Frontal cortex (tissue), 4 donors: ENCODE results near the gene RCSD1. TPM values are rescaled to one million over a fixed set of nuclear protein-coding genes. Genes with fewer than 3 reads are reported as not detected.
"Not testable (repeated sequence)": the region's sequence is repeated elsewhere in the genome, so short reads cannot be mapped to it uniquely, and the experiment has no call there.

ENCODE experiments used
- DNase-seq, 2 donors: peaks; one replicate each; pipeline ENCODE4 v3.0.0; 2012; ENCODE audit warnings: low spot score in 2 of 2
- FAIRE-seq: peaks from 2 replicates; lab custom pipeline; 2012; peaks lifted over from hg19 to GRCh38; lab: Jason Lieb, UNC
- total RNA-seq: library from RNA; depleted of rRNA; stranded (reverse); fragments of >200 nt; gene quantifications from one replicate; pipeline ENCODE4 v1.2.3, GENCODE V29; 2014
- donor health status: control.
- donor health status: control.
- donor health status: control.

Gene RCSD1
- total RNA-seq = 4.5 TPM

DNA sequence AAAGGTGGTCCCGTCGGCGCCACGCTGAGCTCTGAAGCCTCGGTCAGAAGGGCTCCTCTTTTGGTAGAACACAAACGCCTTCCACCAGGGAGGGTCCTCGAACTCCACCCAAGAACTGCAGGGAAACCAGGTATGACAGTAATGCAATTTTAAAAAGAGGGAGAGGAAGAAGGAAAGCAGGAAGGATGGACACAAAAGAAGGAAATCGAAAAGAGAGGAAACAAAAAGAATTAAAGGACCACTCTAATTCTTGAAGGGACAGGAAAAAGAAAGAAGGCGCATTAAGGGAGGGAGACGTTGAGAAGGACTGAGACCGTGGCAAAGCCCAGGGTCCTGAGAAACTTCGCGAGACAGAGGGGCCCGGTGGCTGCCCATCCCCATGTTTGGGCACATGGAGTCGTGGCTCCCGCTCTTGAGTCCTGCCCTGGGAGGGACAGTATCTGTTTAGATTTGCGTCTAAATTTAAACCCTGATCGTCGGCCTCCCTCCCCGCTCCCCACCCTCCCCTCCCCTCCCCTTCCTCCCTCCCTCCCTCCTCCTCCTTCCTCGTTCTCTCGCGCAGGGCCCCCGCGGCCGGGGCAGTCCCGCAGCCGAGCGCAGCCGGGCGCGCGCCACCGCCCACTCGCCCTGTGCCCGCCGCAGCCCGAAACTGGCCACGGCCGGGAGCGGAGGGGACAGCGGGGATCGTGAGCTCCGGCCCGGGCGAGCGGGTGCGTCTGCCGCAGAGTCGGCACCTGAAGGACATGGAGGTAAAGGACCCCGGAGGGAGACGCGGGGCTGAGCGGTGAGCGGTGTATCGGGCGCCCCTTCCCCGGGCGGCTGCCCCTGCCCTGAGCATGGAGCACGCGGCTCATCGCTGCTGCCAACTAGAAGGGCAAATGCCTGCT, at the start of gene RCSD1:
Gene RCSD1 (plus strand): TSS at position 552 of the 887 bp plus-strand sequence. CDS start 192 bp downstream, at position 744.
- no peak for FAIRE-seq
- DNase-seq = peak; percentile 47 to 67

DNA sequence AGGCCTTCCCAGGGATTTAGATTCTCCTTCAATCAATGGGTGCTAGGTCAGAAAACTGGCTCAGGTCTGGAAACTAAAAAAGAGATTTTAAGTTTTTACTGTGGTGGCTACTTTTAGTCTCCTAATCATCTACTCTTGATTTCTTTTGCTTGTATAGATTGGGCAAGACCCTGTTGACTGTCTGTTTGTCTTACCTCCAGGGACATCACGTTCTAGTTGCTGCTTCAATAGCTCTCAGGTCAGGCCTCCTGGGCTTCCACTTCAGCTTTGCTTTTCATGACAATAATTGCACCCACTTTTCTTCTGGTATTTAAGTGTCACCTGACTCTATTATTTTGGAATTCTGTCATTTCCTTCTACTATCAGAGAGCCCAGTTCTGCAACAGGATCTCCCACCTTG, 48.0 kb upstream of the RCSD1 start:
- FAIRE-seq = no peak
- DNase-seq = no peak

DNA sequence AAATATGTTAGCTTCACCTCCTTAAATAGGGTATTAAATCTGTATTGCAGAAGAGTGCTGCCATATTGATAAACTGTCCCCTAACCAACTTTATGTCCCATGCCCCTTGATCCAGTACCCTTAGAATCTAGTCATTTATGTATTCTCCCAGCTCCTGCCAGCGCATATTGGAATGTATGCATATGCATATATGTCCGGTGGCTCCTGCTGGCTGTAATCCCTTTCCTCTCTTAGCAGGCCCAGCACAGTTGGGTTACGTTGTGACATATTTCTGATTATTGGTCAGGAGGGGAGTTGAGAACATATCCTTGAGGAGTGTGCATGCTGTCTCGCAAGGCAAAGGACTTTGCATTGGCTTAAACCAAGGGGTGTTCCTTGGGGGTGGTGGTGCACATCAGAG, 47.3 kb upstream of the RCSD1 start:
- FAIRE-seq = no peak
- DNase-seq = no peak

GRCh38 chr1:167584581-167584980, 45.5 kb upstream of the RCSD1 start:
- DNase-seq = no peak
- no peak for FAIRE-seq

DNA sequence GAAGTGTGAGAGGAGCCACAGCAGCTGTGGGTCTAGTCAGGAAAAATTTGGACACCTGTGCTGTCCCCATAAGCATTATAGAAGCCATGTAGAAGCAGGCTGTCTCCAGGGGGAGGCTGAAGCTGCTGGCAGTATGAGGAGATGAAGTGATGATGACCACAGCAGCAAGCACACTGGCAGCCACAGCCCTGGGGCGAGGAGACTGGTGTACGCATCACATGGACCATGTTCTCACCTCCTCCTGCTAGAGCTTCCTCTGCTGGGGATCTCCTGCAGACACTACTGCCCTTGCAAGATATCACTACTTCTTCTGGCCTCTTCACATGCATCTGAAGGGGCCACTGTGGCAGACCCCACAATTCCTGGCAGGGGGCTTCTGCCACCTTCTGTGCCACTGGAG, 42.7 kb upstream of the RCSD1 start:
- no peak for DNase-seq
- no peak for FAIRE-seq

- DNase-seq (no peak), FAIRE-seq (no peak)
Observed at GRCh38 chr1:167587872-167588271, 42.2 kb upstream of the RCSD1 start.

- DNase-seq (no peak), FAIRE-seq (no peak)
Observed at GRCh38 chr1:167588361-167588760, 41.7 kb upstream of the RCSD1 start.

DNA sequence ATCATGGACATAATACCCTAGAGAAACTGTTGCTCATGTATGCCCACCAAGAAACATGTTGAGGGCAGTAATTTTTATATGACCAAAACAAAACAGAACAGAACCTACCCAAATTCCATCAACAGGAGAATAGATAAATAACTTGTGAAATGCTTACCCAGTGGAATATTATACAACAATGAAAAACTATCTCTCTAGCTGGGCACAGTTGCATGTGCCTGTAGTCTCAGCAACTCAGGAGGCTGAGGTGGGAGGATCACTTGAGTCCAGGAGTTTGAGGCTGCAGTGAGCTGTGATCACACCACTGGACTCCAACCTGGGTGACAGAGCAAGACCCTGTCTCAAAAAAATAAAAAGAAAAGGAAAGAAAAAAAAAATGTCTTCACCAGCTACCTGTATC, 37.6 kb upstream of the RCSD1 start:
- no peak for FAIRE-seq

DNA sequence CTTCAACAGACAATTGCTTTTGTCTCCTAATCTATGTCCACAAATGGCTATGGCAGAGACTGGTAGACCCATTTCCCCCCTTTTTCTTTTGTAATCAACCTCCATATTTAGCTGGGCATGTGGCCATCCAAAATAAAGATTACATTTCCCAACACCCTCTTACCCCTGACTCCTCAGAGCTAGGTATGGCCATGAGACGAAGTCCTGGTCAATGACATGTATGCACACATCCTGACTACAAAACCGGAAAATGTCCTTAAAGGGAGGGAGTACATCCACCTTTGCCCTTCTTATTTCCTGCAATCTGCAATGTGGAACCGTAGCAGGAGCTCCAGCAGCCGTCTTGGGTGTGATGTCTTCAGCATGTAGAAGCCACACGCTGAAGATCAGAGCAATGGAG, 36.2 kb upstream of the RCSD1 start:
- no peak for FAIRE-seq

More for the DNA sequence above, 37.6 kb upstream of the RCSD1 start:
- DNase-seq = no peak

GRCh38 chr1:167594822-167595221, 35.2 kb upstream of the RCSD1 start:
- FAIRE-seq (no peak), DNase-seq (no peak)

More for the DNA sequence above, 36.2 kb upstream of the RCSD1 start:
- no peak for DNase-seq

DNA sequence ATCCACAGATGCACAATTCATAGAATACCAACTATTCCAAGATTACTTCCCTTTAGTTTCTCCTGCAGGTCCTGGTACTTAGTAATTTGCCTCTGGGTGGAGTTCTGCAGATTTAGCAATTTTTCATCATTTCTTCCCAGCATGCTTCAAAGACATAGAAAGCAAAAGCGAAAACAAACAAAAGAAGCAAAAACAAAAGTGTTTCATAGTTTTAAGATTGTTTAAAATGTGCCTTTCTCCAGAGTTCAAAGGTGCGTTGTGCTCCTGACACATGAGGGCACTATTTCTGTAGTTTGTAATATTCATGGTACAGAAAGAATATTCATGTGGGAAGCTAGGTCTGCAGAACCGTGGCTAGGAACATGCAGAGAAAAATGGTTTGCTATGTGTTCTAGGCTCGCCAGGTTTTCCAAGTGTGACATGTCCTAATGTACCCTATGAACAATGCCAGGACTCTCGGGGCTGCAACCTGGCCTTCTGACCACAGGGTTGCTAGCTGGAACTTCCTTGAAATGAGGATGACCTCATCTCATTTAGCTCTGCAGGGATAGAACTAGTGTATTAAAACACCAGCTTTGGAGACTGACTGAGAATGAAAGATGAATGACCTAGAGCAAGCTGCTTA, 30.0 kb upstream of the RCSD1 start:
- DNase-seq = peak in 1 of 2 donors; percentile 19
- no peak for FAIRE-seq

GRCh38 chr1:167601442-167602383, 28.3 kb upstream of the RCSD1 start:
- peak in 1 of 2 donors; percentile 43 for DNase-seq
- FAIRE-seq = no peak

DNA sequence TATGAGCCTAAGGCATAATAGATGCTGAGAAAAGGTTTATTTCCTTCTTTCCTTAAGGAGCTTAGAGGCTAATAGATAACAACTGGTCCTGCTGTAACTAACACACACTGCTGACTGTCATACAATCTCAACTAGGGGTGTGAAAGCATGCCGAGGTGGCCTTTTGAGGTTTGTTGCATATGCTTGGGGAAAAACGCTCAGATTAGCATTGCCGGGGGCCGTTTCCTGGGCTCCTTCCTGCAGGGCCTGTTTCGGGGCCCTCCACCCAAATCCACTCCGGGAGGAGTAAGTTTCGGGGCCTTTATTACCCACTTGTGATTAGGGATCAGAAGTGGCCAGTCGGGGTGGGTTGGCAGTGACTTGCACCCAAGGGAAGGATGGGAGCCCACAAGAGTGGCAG, 27.2 kb upstream of the RCSD1 start:
- no peak for FAIRE-seq
- no peak for DNase-seq

DNA sequence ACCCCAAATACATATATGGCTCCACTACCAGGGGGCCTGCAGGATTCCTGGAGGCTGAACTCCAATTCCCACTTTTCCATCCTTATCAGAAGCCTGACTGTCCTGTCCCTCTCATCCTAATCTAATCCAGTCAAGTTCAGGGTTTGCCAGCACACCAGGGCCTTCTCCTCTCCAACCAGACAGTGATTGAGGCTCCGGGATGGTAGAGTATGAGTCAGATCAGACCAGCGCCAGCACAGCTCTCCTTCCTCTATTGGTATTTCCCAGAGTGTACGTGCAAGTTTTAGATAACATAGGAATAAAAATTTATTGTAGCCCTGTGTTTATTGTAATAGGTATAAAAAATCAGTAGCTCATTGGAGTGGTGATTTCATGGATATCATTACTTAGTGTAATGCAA, 24.5 kb upstream of the RCSD1 start:
- FAIRE-seq = no peak
- no peak for DNase-seq

DNA sequence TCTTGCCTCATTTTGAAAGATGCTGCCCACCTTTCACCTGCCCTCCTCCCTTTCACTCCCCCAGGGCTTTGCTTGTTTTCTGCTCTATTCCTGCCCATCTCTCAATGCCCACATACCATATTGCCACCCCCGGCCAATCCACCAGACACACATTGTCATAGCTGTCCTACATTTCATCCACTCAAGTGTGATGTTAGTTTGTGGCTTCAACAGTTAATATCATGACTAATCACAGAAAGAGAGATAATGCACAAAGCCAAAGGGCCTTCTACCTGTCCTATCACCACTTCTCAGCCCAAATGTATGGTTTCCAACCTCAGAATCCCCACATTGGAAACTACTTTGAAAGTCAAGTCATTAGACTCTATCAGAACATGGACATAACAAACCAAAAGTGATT, 18.0 kb upstream of the RCSD1 start:
- DNase-seq (no peak), FAIRE-seq (no peak)

DNA sequence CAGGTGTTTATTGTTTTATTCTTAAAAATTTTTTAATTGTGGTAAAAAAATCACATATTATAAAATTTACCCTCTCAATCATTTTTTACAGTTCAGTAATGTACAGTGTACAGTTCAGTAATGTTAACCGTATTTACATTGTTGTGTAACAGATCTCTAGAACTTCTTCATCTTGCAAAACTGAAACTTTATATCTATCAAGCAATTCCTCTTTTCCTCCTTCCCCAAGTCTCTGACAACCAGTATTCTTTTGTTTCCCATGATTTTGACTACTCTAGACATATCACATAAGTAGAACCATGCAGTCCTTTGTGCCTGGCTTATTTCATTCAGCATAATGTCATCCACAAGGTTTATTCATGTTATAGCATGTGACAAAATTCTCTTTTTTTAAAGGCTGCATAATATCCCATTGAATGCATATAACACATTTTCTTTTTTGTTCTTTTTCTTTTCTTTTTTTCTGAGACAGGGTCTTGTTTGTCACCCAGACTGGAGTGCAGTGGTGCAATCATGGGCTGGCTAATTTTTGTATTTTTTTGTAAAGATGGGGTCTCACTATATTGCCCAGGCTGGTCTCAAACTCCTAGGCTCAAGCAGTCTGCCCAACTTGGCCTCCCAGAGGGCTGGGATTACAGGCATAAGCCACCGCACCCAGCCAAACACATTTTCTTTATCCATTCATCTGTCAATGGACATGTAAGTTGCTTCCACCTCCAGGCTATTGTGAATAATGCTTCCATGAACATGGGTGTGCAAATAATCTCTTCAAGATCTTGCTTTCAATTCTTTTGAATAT, 17.2 kb upstream of the RCSD1 start:
- DNase-seq = no peak
- FAIRE-seq = no peak

- not testable (repeated sequence) for FAIRE-seq, DNase-seq
Observed at GRCh38 chr1:167613984-167614383, 16.0 kb upstream of the RCSD1 start.

- no peak for FAIRE-seq
- no peak for DNase-seq
Observed at GRCh38 chr1:167614851-167615250, 15.2 kb upstream of the RCSD1 start.

- DNase-seq (no peak), FAIRE-seq (no peak)
Observed at GRCh38 chr1:167616521-167616920, 13.5 kb upstream of the RCSD1 start.
